Upper lobe of left lung (tissue), 6 donors: ENCODE results near the gene DNAH3. TPM values are rescaled to one million over a fixed set of nuclear protein-coding genes. Genes with fewer than 3 reads are reported as not detected.

Source experiments
- ATAC-seq, 2 donors: fragments of 200-7000 bp; cut with Tn5 transposase; one replicate each; pipeline ENCODE4 v1.9.1; 2022; ENCODE audit warnings: mild to moderate bottlenecking in 2 of 2, moderate library complexity in 2 of 2; ENCODE audit not compliant: low FRiP score in 2 of 2
- DNase-seq, 2 donors: peaks; one replicate each; pipeline ENCODE4 v3.0.0-alpha.2; 2019 to 2020
- H3K27ac ChIP-seq, 4 donors: fragments of 200-600 bp; sonication (generic); one replicate each; pipeline ENCODE4 v1.5.1; 2016 to 2019
- H3K27me3 ChIP-seq, 4 donors: fragments of 200-600 bp; sonication (generic); one replicate each; pipeline ENCODE4 v1.5.1; 2017 to 2019
- H3K36me3 ChIP-seq, 4 donors: fragments of 200-600 bp; sonication (generic); one replicate each; pipeline ENCODE4 v1.5.1; 2016 to 2019
- H3K4me1 ChIP-seq, 4 donors: fragments of 200-600 bp; sonication (generic); one replicate each; pipeline ENCODE4 v1.5.1; 2018 to 2019
- H3K4me3 ChIP-seq, 4 donors: fragments of 200-600 bp; sonication (generic); one replicate each; pipeline ENCODE4 v1.5.1; 2017 to 2019; ENCODE audit warnings: mild to moderate bottlenecking in 2 of 4, moderate library complexity in 1 of 4
- H3K9me3 ChIP-seq, 4 donors: fragments of 200-600 bp; sonication (generic); one replicate each; pipeline ENCODE4 v1.5.1; 2018 to 2019
- EP300 ChIP-seq, 4 donors: sonication (generic); formaldehyde crosslinking; IDR thresholded peaks; one replicate each; pipeline ENCODE4 v1.5.1; 2017; ENCODE audit warnings: antibody characterized with exemption in 4 of 4, control low read depth in 2 of 4
- POLR2A ChIP-seq, 4 donors: fragments of 450-650 bp; IDR thresholded peaks; one replicate each; pipeline ENCODE4 v1.5.1; 2016 to 2017; ENCODE audit warnings: antibody characterized with exemption in 4 of 4, mild to moderate bottlenecking in 2 of 4
- POLR2AphosphoS5 ChIP-seq, 2 donors: sonication (generic); formaldehyde crosslinking; IDR thresholded peaks; one replicate each; pipeline ENCODE4 v1.5.1; 2017; ENCODE audit warnings: antibody characterized with exemption in 2 of 2
- WGBS, 2 donors: methylation state at CpG; one replicate each; pipeline ENCODE4 v1.1.5; 2017 to 2018; 5-methylcytosine and 5-hydroxymethylcytosine counted together
- total RNA-seq, 6 donors: library from RNA; depleted of rRNA in 4 of 6; stranded (reverse); fragments of >200 nt in 4 of 6; gene quantifications; one replicate each; pipeline versions ENCODE4 v1.1.0 to v1.2.1, GENCODE V29; 2016 to 2021
- TF ChIP-seq, protein P1 (sequence below), 6 experiments: fragments of 450-650 bp in 4 of 6; fragments of 200-600 bp in 2 of 6; sonication (generic) in 2 of 6; IDR thresholded peaks; one replicate each; pipeline ENCODE4 v1.5.1; 2016 to 2019; ENCODE audit warnings: antibody characterized with exemption in 6 of 6
- donor health status: DM: no; HTN: no; CAD: no; lungs with moderate emphysema.
- donor health status: DM: no; HTN: yes; CAD: no; lungs with severe emphysema.

Gene DNAH3
- total RNA-seq, 6 donors from 2014 or later: 0.23 to 48.1 (median 4.8) TPM

DNA sequence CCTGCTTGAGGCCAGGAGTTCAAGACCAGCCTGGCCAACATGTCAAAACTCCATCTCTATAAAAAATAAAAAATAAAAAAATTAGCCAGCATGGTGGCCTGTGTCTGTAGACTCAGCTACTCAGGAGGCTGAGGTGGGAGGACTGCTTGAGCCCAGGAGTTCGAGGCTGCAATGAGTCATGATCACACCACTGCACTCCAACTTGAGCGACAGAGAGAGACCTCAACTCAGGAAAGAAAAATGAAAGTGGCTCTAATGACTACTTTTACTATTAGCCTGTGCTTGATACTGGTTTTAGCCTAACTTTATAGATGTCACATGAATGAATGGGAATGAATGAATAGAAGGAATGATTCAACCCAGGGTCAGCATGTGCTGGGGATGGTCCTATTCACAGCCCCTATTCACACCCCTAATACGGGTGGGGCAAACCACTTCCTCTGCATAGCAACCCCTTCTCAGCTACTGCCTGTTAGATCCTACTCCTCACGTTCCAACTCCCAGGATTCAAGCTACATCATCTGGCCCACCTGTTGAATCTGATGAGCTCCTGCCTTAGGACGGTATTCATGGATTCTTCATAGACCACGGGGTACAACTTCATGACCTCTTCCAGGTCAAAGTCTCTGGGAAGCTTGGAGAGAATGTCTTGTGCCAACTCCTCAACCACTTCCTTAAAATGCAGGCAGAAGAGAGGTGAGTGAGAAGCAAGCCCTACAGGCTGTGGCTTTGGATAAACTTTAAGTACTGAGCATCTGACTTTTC, 209.6 kb downstream of the DNAH3 start:
- Histone ChIP-seq H3K36me3 (no peaks in the 10 kb centered on the region), H3K9me3 (no peaks in the 10 kb centered on the region), H3K4me3 (no peak overlapping the region), H3K4me1 (no peaks in the 10 kb centered on the region), H3K27me3 (no peaks in the 10 kb centered on the region), H3K27ac (no peak overlapping the region)
- 63 to 65% methylated on average over 6 of the region's 6 CpGs for WGBS, 2 donors
- no peak for TF ChIP-seq EP300 (IDR thresholded peaks at IDR 0.05)
- DNase-seq: no peak
- ATAC-seq: peak in 1 of 2 donors; percentile 18

DNA sequence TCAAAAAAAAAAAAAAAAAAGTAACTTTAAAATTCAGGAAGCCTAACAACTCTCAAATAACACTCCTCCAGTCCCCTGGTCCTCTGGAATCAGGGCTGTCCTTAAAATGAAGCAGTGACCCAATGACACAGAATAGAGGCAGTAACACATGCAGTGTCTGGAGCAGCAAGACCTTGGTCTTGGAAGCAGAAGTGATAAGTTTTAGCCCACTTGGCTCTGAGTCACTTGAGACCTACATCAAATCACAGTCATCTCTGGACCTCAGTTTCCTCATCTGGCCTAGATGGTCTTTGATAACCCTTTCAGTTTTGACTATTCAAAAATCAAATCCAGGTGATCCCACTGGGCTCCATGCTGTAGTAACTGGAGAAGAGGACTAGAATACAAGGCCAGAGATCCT, 211.0 kb downstream of the DNAH3 start:
- no peak for DNase-seq
- H3K27me3 ChIP-seq: no peaks in the 10 kb centered on the region
- no peak for ATAC-seq
- TF ChIP-seq, protein P1, sequence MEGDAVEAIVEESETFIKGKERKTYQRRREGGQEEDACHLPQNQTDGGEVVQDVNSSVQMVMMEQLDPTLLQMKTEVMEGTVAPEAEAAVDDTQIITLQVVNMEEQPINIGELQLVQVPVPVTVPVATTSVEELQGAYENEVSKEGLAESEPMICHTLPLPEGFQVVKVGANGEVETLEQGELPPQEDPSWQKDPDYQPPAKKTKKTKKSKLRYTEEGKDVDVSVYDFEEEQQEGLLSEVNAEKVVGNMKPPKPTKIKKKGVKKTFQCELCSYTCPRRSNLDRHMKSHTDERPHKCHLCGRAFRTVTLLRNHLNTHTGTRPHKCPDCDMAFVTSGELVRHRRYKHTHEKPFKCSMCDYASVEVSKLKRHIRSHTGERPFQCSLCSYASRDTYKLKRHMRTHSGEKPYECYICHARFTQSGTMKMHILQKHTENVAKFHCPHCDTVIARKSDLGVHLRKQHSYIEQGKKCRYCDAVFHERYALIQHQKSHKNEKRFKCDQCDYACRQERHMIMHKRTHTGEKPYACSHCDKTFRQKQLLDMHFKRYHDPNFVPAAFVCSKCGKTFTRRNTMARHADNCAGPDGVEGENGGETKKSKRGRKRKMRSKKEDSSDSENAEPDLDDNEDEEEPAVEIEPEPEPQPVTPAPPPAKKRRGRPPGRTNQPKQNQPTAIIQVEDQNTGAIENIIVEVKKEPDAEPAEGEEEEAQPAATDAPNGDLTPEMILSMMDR (IDR thresholded peaks at IDR 0.05): no peak
- TF ChIP-seq EP300 (IDR thresholded peaks at IDR 0.05) (no peak), POLR2AphosphoS5 (IDR thresholded peaks at IDR 0.05) (no peak), POLR2A (IDR thresholded peaks at IDR 0.05) (no peak)
- H3K9me3 ChIP-seq: no peaks in the 10 kb centered on the region
- no peak overlapping the region for H3K4me3 ChIP-seq
- no peaks in the 10 kb centered on the region for H3K4me1 ChIP-seq
- no peaks in the 10 kb centered on the region for H3K36me3 ChIP-seq
- H3K27ac ChIP-seq: no peak overlapping the region

DNA sequence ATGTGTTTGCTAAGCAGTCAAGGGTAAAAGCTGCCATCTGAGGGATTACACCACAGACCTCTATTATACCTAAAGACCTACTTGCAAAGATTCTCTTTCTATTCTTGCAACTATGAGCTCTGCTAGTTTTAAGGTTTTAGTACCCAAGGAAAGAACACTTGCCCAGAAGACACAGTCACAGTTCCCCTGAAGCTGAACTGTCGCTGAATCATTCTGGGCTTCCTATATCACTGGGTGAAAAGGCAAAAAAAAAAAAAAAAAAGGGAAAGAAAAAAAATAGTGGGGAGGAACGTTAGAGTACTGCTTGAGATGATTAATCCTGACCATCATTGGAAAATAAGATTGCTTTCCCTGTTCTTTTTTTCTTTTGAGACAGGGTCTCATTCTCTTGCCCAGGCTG, 212.2 kb downstream of the DNAH3 start:
- WGBS, 2 donors: 51 to 55% methylated on average over 2 of the region's 2 CpGs
- H3K4me3 ChIP-seq: no peak overlapping the region
- H3K9me3 ChIP-seq: no peaks in the 10 kb centered on the region
- no peaks in the 10 kb centered on the region for H3K36me3 ChIP-seq
- TF ChIP-seq POLR2AphosphoS5 (IDR thresholded peaks at IDR 0.05) (no peak), POLR2A (IDR thresholded peaks at IDR 0.05) (no peak), EP300 (IDR thresholded peaks at IDR 0.05) (no peak)
- TF ChIP-seq, protein P1 (IDR thresholded peaks at IDR 0.05): no peak
- H3K4me1 ChIP-seq: no peaks in the 10 kb centered on the region
- no peaks in the 10 kb centered on the region for H3K27me3 ChIP-seq
- no peak overlapping the region for H3K27ac ChIP-seq
- ATAC-seq (no peak), DNase-seq (no peak)

DNA sequence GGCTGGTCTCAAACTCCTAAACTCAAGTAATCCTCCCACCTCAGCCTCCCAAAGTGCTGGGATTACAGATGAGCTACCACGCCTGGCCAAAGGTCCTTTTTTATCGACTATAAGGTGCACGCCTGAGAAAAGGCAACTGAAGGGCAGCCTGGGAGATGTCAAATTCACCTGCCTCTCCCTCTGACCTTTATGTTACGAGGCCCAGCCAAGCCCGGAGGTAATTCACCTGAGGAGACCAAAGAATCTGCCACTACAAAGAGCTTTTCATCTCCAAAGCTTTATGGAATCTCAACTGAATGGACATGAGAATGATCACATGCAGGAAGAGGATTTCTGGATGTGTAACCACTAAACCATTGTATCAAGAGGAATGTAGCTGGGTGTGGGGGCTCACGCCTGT, 212.9 kb downstream of the DNAH3 start:
- no peak overlapping the region for H3K4me3 ChIP-seq
- TF ChIP-seq, protein P1 (IDR thresholded peaks at IDR 0.05): no peak
- TF ChIP-seq EP300 (IDR thresholded peaks at IDR 0.05) (no peak), POLR2AphosphoS5 (IDR thresholded peaks at IDR 0.05) (no peak), POLR2A (IDR thresholded peaks at IDR 0.05) (no peak)
- no peaks in the 10 kb centered on the region for H3K4me1 ChIP-seq
- H3K9me3 ChIP-seq: no peaks in the 10 kb centered on the region
- H3K27ac ChIP-seq: no peak overlapping the region
- H3K27me3 ChIP-seq: no peaks in the 10 kb centered on the region
- no peaks in the 10 kb centered on the region for H3K36me3 ChIP-seq
- DNase-seq (no peak), ATAC-seq (no peak)
- WGBS, 2 donors: 90 to 94% methylated on average over 6 of the region's 6 CpGs

DNA sequence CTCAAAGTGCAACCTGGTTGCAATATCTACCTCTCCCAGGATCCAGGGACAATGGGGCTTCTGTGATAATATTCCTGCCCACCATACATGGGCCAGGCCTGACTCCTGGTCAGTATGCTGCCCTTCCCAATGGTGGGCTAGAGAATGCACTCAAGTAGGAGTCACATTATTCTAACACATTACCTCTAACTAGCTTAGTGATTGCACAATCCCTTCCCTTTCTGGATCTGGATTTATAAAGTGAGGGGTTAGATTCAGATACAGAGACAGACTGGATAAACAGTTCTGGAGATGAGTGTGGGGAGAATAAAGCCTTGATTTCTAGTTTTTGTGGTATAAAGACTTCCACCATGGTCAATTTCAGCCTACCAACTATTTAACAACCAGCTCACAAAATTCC, 217.1 kb downstream of the DNAH3 start:
- Histone ChIP-seq H3K27me3 (no peaks in the 10 kb centered on the region), H3K36me3 (no peaks in the 10 kb centered on the region), H3K9me3 (no peaks in the 10 kb centered on the region), H3K4me3 (no peak overlapping the region), H3K4me1 (no peaks in the 10 kb centered on the region), H3K27ac (no peak overlapping the region)
- no peak for DNase-seq
- ATAC-seq: no peak
- no peak for TF ChIP-seq EP300 (IDR thresholded peaks at IDR 0.05)

DNA sequence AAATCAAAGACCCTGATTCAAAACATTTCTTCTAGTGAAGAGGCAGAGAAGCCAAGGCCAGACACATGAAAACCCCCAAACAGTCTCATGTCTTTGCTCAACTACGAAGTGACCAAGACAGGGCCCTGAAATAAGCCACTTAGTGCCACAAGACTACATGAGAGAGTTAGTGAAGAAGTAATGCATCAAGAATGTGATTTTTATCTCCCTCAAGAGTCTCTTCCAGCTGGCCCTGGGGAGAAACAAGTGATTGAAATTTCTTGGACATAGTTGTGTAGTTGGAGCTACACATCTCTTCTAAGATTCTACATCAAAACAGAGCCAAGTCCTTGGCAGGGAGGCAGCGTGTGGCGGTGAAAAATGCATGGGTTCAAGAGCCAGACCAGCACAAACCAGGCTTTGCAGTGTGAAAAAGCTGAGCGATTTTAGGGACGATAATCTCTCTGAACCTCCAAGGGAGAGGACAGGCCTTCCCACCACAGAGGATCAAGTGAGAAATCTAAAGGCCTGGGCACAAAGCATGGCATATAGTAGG, 219.5 kb downstream of the DNAH3 start:
- DNase-seq: no peak
- TF ChIP-seq POLR2AphosphoS5 (IDR thresholded peaks at IDR 0.05) (no peak), POLR2A (IDR thresholded peaks at IDR 0.05) (no peak), EP300 (IDR thresholded peaks at IDR 0.05) (no peak)
- TF ChIP-seq, protein P1 (IDR thresholded peaks at IDR 0.05): no peak
- no peaks in the 10 kb centered on the region for H3K9me3 ChIP-seq
- no peak for ATAC-seq
- H3K4me3 ChIP-seq: no peak overlapping the region
- H3K27ac ChIP-seq: peak overlapping the region; percentile 16 to 61 (median 26)
- no peaks in the 10 kb centered on the region for H3K4me1 ChIP-seq
- no peaks in the 10 kb centered on the region for H3K27me3 ChIP-seq
- whole genome bisulfite sequencing, 2 donors: 80 to 90% methylated on average over 5 of the region's 5 CpGs
- no peaks in the 10 kb centered on the region for H3K36me3 ChIP-seq
